Mucosa of descending colon (tissue), 3 donors: ENCODE data around the gene ZNF430. TPM values are rescaled to one million over a fixed set of nuclear protein-coding genes. Genes with fewer than 3 reads are reported as not detected.

Experiments
- ATAC-seq: fragments of 200-7000 bp; cut with Tn5 transposase; one replicate; pipeline ENCODE4 v1.9.1; 2020; ENCODE audit warnings: mild to moderate bottlenecking, moderate library complexity
- DNase-seq, 3 donors: peaks; one replicate each; pipeline ENCODE4 v3.0.0-alpha.2; 2020
- H3K36me3 ChIP-seq: fragments of 200-600 bp; one replicate; pipeline ENCODE4 v1.8.0; 2021; ENCODE audit warnings: low read depth, mild to moderate bottlenecking
- H3K4me1 ChIP-seq: fragments of 200-600 bp; one replicate; pipeline ENCODE4 v1.8.0; 2021; ENCODE audit warnings: low read depth, mild to moderate bottlenecking
- H3K4me3 ChIP-seq: fragments of 200-600 bp; one replicate; pipeline ENCODE4 v1.8.0; 2021; ENCODE audit warnings: mild to moderate bottlenecking
- H3K9me3 ChIP-seq: fragments of 200-600 bp; one replicate; pipeline ENCODE4 v1.8.0; 2021; ENCODE audit warnings: mild to moderate bottlenecking
- intact Hi-C, 2 donors: fragments of 100-400 bp; cut with DNase I in 1 of 2; cut with micrococcal nuclease in 1 of 2; formaldehyde crosslinking; loops; one replicate each; pipeline versions ENCODE4 v1.11.0 to v1.11.1; 2022; cut with DNase I, micrococcal nuclease
- total RNA-seq, 3 donors: library from RNA; stranded (reverse); fragmentation: NEBNext Ultra II Directional in 2 of 3; extraction: Animal tissue kit (Norgen Biotek cat#: 25700) in 2 of 3; gene quantifications; one replicate each; pipeline versions ENCODE4 v1.2.1 to v1.2.4, GENCODE V29; 2021 to 2023
- TF ChIP-seq, protein P1 (sequence below): fragments of 200-600 bp; IDR thresholded peaks from one replicate; pipeline ENCODE4 v1.8.0; 2022; ENCODE audit warnings: antibody characterized with exemption, mild to moderate bottlenecking
- donor health status: DM: no; HTN: no; CAD: no; lungs with moderate emphysema.
- donor health status: DM: no; HTN: no; CAD: no.
- donor health status: DM: no; HTN: yes; CAD: no.

ZNF430 gene
- total RNA-seq, 3 donors from 2014 or later = 9.7 to 13.1 (median 12.5) TPM

DNA sequence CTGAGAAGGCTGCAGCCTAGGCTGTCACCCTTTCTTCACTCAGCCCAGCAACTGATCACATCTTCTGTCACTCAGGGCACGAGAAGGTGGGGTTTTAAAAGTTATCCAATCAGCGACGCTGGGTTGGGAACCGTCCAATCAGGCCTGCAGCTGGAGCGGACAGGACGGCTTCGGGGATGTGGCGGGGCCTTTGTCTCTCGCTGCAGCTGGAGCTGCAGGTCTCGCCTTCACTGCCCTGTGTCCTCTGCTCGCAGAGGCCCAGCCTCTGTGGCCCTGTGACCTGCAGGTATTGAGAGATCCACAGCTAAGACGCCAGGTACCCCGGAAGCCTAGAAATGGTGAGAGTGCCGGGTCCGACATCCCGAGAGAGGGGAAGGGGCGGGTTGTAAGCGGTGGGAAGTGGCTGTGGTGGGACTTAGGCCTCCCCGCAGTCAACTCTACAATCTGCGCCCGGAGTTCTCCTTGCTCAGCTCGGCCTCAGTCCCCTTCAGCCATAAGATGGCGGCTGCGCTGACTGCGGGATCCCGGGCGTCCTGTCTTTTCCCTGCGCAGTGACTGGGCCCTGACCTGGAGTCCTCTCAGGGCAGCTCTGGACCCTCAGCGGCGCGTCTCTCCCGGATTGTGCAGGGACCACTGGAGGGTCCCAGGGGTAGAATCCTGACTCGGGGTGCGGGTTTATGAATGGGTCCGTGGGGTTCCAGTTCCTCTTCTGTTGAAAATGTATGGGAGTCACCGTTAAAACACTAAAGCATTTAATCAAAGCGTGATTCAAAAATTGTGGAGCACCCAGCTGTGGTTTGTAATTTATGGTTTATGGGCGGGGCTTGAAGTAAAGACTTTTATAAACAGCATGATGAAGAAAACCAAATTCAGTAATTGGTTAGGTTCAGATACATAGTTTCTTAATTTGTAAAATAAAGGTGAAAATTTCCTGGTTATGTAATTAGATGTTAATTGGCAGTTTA lies 61.8 kb downstream of the ZNF430 start, which contains the start of gene ZNF714:
Gene ZNF714, plus strand, starts transcription at position 193 of the 965 bp plus-strand sequence. CDS start 16,066 bp downstream, outside the sequence.
- Histone ChIP-seq H3K4me3 (peak within 1 kb of the TSS; percentile 12), H3K36me3 (no peaks in the 10 kb centered on the region), H3K9me3 (no peaks in the 10 kb centered on the region), H3K4me1 (no peaks in the 10 kb centered on the region)
- intact Hi-C loops = no loop called here
- peak; percentile 80 to 93 (median 87) for DNase-seq
- TF ChIP-seq, protein P1, sequence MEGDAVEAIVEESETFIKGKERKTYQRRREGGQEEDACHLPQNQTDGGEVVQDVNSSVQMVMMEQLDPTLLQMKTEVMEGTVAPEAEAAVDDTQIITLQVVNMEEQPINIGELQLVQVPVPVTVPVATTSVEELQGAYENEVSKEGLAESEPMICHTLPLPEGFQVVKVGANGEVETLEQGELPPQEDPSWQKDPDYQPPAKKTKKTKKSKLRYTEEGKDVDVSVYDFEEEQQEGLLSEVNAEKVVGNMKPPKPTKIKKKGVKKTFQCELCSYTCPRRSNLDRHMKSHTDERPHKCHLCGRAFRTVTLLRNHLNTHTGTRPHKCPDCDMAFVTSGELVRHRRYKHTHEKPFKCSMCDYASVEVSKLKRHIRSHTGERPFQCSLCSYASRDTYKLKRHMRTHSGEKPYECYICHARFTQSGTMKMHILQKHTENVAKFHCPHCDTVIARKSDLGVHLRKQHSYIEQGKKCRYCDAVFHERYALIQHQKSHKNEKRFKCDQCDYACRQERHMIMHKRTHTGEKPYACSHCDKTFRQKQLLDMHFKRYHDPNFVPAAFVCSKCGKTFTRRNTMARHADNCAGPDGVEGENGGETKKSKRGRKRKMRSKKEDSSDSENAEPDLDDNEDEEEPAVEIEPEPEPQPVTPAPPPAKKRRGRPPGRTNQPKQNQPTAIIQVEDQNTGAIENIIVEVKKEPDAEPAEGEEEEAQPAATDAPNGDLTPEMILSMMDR = no peak
- ATAC-seq = peak; percentile 100

DNA sequence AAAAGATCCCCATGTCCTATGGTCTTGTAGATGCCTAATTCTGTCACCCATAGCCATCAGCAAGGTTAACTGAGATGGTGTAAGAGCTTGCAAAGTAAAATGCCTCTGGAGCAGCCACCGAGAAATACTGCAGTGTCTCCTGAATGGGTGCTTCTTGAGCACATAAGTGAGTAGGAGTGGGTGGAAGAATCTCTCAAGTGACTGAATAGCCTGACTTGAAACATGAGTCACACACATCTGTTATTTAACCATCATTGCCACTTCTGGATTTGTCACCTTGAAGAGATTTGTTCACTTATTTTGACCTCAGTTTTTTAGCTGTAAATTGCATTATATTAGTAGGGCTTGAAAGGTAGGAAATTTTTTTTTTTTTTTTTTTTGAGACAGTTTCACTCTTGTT lies 63.9 kb downstream of the ZNF430 start:
- TF ChIP-seq, protein P1 = no peak
- Histone ChIP-seq H3K4me3 (no peak overlapping the region), H3K4me1 (no peaks in the 10 kb centered on the region), H3K36me3 (no peaks in the 10 kb centered on the region), H3K9me3 (no peaks in the 10 kb centered on the region)
- ATAC-seq (no peak), DNase-seq (no peak)
- intact Hi-C loops = no loop called here

DNA sequence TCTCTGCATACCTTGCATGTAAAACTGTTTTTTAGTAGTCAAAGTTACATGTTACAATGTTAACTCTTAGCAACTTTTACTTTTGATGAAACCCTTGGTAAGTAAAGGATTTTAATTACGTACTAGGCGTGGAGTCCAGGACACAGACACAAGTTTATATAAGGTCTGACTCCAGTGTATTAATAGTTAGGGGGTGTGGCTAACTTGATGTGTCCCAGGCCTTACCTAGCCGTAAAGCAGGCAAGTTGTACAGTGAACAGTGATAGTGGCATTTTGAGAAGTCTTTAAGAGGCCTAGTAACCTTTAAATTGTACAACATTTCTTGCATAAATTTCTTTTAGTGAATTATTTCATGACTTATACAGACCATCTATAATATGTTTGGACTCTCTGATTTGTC lies 67.4 kb downstream of the ZNF430 start:
- DNase-seq (no peak), ATAC-seq (no peak)
- H3K9me3 ChIP-seq = no peaks in the 10 kb centered on the region
- H3K4me1 ChIP-seq = no peaks in the 10 kb centered on the region
- H3K4me3 ChIP-seq = no peak overlapping the region
- H3K36me3 ChIP-seq = no peaks in the 10 kb centered on the region
- TF ChIP-seq, protein P1 = no peak
- intact Hi-C loops = no loop called here

DNA sequence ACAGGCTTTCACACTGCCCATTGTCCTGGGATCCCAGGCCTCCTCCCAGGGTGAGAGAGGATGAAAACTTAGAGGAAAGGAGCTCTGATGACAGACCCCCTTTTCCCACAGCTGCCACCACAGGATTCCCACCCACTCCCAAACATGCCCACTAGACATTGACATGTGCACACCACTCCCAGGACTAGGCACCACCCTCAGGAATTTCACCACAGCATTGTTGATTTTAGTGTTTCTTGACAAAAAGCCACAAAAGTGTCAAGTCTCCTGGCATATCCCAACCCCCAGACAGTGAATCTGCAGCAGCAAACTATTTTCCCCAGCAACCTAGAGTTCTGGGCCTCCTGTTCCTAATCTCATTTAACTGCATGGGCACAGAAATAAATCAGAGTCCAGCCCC lies 71.7 kb downstream of the ZNF430 start:
- Histone ChIP-seq H3K9me3 (no peaks in the 10 kb centered on the region), H3K4me3 (no peak overlapping the region), H3K36me3 (no peaks in the 10 kb centered on the region), H3K4me1 (no peaks in the 10 kb centered on the region)
- ATAC-seq = no peak
- TF ChIP-seq, protein P1 = no peak
- intact Hi-C loops = no loop called here
- DNase-seq = no peak

DNA sequence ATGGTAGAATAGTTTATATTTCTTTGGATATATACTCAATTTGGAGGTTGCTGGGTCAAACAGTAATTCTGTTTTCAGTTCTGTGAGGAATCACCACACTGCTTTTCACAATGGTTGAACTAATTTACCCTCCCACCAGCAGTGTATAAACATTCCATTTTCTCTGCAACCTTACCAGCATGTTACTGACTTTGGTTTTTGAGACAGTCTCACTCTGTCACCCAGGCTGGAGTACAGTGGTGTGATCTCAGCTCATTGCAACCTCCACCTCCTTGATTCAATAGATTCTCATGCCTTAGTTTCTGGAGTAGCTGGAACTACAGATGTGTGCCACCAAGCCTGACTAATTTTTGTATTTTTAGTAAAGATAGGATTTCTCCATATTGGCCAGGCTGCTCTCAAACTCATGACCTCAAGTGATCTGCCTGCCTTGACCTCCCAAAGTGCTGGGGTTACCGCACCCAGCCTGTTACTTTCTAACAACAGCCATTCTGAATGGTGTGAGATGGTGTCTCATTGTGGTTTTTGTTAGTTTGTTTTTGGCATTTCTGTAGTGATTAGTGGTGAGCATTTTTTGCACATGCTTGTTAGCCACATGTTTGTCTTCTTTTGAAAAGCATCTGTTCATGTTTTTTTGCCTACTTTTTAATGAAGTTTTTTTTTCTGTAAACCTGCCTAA lies 74.0 kb downstream of the ZNF430 start:
- no peak for ATAC-seq
- intact Hi-C loops = no loop called here

More for the DNA sequence above, 74.0 kb downstream of the ZNF430 start:
- DNase-seq = no peak
- H3K9me3 ChIP-seq = no peaks in the 10 kb centered on the region
- H3K4me3 ChIP-seq = no peak overlapping the region
- H3K36me3 ChIP-seq = no peaks in the 10 kb centered on the region
- TF ChIP-seq, protein P1 = no peak
- H3K4me1 ChIP-seq = no peaks in the 10 kb centered on the region
